ENCODE data around the gene AAGAB. TPM values are rescaled to one million over a fixed set of nuclear protein-coding genes. Genes with fewer than 3 reads are reported as not detected.

AAGAB gene
- total RNA-seq, 1 experiment from 2014 or later: 40.1 TPM

- Histone ChIP-seq H3K56ac (ENCODE audit: insufficient read length, low read depth, low read length) (no peak overlapping the region), H3K14ac (ENCODE audit: insufficient read depth, low read length) (no peak overlapping the region), H2BK5ac (ENCODE audit: insufficient read length, low read length) (no peak overlapping the region), H2AK5ac (ENCODE audit: insufficient read length, low read length) (no peak overlapping the region), H3K79me1 (ENCODE audit: insufficient read depth, low read depth, low read length, poor library complexity, severe bottlenecking) (no peaks in the 10 kb centered on the region), H2AFZ (ENCODE audit: low read length) (no peak overlapping the region), H3K27ac (ENCODE audit: insufficient read length, low read depth, low read length) (no peak overlapping the region), H3K27me3 (ENCODE audit: insufficient read depth, low read length) (no peaks in the 10 kb centered on the region), H3K18ac (ENCODE audit: insufficient read length, low read depth, low read length) (no peak overlapping the region), H3K9ac (ENCODE audit: extremely low read depth, insufficient read length, low read length) (no peak overlapping the region), H2BK15ac (ENCODE audit: low read depth, low read length) (no peak overlapping the region), H3K23ac (ENCODE audit: insufficient read length, low read depth, low read length) (no peak overlapping the region), H2BK12ac (ENCODE audit: insufficient read length, low read depth, low read length) (no peak overlapping the region), H3K4ac (ENCODE audit: low read depth, low read length) (no peak overlapping the region), H3K9me3 (ENCODE audit: control insufficient read depth, low read depth, low read length) (no peaks in the 10 kb centered on the region), H3K4me2 (ENCODE audit: insufficient read depth, insufficient read length, low read length) (no peak overlapping the region), H4K8ac (replicated peaks; ENCODE audit: insufficient read length, low read depth, low read length) (no peak overlapping the region), H3K79me2 (ENCODE audit: insufficient read depth, low read length) (no peaks in the 10 kb centered on the region), H3K23me2 (ENCODE audit: insufficient read length, low read depth, low read length, poor library complexity, severe bottlenecking) (no peaks in the 10 kb centered on the region), H4K5ac (ENCODE audit: insufficient read length, low read depth, low read length) (no peak overlapping the region), H3K4me1 (ENCODE audit: insufficient read depth, low read length) (peaks cover 8% of the 10 kb centered on the region; the same call in 1 of the 2 replicates), H4K20me1 (ENCODE audit: control insufficient read depth, insufficient read depth, insufficient read length) (no peaks in the 10 kb centered on the region), H2BK120ac (ENCODE audit: low read depth, low read length, poor library complexity, severe bottlenecking) (no peak overlapping the region), H3T11ph (ENCODE audit: low read length) (no peak overlapping the region), H4K91ac (ENCODE audit: insufficient read length, low read depth, low read length) (no peak overlapping the region), H2BK20ac (ENCODE audit: low read depth, low read length, poor library complexity, severe bottlenecking) (no peak overlapping the region)
- Mint-ChIP-seq H3K4me1 (peaks cover 9 to 18% of the 10 kb centered on the region in 2 experiments), H3K27me3 (ENCODE audit: low read depth) (no peaks in the 10 kb centered on the region), H3K27ac (peak overlapping the region in 1 of 3 experiments; percentile 21; a peak in 1 of 7 replicates), H3K4me3 (no peak overlapping the region), H3K36me3 (ENCODE audit: insufficient read depth in 1 of 3, low read depth in 3 of 3) (peaks cover 0 to 31% (median 0%) of the 10 kb centered on the region in 3 experiments; a peak in 5 of 7 replicates), H3K9me3 (no peaks in the 10 kb centered on the region)
- WGBS (ENCODE audit: extremely low coverage, insufficient read length, low lambda C conversion rate): no CpG with 5 or more reads among the region's 7 CpGs
- no peak for DNase-seq
- no peak for TF ChIP-seq CTCF (conservative IDR thresholded peaks at IDR 0.05)
Measured at GRCh38 chr15:67198157-67198754, 56.2 kb downstream of the AAGAB start.
